ENCODE data around the gene EVA1A. TPM values are rescaled to one million over a fixed set of nuclear protein-coding genes. Genes with fewer than 3 reads are reported as not detected.

EVA1A gene, protein sequence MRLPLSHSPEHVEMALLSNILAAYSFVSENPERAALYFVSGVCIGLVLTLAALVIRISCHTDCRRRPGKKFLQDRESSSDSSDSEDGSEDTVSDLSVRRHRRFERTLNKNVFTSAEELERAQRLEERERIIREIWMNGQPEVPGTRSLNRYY
- polyA plus RNA-seq (2013, experiment 1 of 2; ENCODE audit: insufficient read length), result 25.9 TPM
- polyA plus RNA-seq (2013, experiment 2 of 2; ENCODE audit: insufficient read length), result 20.2 TPM

DNA sequence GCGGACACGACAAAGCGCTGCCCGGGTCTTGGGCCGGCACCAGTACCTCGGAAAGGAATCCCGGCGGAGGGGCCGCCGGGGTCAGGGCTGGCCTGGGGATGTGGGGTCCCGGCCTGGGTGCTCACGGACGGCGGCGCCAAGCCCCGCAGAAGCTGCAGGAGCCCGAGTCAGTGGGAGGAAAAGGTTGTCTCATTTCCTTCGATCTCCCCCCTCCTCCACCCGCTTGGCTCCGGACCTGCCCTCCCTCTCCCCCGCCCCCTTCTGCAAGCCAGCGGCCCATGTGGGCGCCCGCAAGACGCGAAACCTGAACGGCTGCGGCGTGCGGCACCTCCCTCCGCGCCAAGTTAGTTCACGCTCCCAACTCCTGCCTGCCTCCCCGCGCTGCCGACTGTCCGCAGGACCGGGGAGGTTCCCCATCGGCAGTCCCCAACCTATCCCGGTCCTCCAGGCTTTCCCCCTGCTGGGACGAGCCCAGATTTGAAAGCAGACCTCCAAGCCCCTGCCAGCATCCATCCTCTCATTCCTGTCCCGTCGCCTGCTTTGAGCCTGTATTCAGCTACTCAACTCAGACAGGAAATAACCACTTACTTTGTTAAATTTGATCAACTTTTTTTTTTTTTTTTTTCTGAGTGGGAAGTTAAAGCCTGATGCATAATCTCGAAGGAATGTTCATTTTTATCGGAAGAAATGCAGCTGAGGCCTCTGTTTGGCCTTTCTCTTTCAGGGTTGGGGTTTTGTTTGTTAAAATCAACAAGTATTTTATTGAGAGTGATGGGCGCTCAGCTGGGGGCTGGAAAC, at the start of gene EVA1A:
Gene EVA1A, minus strand, starts transcription at position 172 of the 798 bp plus-strand sequence. CDS start 42,799 bp downstream, outside the sequence.
- peak; percentile 77 for DNase-seq

DNA sequence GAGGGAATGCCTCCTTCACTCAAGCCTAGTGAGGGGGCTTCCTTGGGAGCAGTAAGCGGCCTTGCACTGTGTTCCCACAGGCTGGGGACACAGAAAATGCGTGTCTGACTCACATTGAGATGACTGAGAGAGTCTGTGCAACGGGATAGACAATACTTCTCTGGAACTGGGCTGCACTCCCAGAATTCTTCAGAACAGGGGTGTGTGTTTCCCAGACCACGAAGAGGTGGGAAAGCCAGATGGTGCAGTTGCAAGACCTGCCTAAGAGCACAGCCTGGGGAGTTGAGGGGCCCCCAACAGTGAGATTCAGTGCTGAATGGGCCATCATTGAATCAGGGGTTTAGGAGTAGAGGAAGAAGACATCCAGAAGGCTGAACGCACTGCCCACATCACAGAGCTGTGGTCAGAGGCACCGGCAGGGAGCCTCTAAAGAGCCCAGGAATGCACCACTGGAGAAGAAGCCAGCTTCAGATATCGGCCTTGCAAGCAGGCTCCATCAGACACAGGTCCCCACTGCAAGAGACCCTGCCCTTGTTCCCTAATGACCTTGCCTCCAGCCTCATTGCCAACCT, 49.3 kb upstream of the EVA1A start:
- no peak for DNase-seq

DNA sequence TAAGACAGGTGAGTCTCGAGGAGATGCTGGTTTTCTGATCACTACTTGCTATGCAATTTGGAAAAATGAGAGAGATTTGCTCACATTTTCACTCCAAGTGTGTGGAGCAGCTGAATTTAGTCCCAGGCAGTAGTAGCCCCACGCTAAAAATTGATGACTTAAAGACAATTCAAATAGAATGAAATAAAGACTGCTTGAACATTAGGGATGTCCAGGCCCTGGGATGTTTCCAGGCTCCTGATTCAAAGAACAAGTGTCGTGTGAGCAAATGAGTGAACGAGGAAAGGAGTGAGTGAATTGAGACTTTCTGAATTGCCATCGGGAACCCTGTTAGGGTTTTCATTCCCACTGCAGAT, 48.6 kb upstream of the EVA1A start:
- no peak for DNase-seq

DNA sequence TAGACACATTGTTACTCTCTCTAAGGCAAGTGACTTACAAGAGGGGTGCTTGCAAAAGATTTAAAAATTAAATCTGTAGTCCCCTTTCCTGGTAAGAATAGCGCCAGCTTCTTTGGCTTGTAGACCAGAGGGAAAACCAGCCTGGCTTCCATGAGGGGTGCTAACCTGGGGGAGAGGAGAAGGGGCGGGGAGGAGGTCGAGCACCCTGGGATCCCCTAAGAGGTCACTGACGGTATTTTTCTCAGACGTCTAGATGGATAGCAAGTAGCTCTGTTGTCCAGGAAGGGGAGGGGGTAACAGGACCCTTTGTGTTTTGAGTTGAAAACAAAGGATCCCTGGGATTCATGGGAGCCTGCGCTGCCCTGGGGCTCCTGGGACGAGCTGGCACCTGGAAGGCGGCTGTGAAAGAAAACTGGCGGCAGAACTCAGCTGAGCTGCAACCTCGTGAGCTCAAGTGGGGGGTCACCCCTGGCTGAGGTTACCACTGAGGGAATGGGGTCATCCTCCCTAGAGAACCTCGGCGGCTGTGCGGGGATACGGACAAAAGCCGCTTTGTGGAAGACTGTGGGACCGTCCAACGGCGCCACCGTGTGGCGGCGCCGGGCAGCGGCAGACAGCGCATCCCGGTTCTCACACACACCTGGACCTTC, 48.1 kb upstream of the EVA1A start:
- peak; percentile 56 for DNase-seq

DNA sequence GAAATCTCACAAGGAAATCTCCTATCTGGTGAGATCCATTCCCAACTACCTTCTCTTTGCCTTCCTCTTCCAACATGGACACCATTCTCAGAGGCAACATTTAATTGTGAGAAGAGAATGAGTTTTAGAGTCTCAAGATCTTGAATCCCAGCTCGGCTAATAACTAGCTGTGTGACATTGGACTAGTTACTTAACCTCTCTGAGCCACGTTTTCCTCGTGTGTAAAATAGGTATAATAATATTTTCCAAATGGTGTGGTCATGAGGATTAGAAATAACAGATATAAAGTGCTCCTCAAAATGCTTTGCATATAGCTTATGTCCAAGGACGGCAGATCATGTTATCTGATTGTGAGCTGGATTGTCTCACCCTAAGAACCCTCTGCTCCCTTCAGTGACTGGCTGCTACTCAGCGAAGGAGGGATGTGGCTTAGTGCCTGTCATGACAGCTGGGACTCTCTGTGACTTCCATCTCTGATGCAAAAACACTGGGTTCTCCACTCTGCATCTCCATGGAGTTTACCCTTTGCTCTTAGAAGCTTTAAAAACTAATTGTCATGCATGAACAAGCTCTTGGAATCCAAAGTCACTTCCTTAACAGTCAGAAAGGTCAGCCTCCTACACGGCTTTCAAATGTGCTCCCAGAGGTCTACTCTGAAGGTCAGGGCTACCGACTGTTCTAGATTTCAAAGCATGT, 47.4 kb upstream of the EVA1A start:
- DNase-seq, result no peak

DNA sequence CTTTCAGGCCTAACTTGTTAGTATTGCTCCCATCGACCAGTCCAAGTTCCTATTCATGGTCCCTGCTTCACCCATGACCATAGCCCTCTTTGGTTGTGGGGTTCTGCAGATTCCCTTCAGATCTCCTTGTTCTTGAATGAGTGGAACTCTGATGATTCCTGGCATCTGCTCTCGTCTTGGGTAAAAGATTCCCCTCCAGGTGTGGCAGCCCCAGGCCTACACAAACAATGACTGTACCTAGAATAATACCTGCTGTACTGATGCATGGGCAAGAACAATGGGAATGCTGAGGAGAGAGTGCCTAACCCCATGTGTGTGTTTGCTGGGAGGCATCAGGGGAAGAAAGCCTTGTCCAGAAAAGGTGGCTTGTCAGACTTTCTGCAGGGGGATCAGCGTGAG, 46.7 kb upstream of the EVA1A start:
- no peak for DNase-seq

DNA sequence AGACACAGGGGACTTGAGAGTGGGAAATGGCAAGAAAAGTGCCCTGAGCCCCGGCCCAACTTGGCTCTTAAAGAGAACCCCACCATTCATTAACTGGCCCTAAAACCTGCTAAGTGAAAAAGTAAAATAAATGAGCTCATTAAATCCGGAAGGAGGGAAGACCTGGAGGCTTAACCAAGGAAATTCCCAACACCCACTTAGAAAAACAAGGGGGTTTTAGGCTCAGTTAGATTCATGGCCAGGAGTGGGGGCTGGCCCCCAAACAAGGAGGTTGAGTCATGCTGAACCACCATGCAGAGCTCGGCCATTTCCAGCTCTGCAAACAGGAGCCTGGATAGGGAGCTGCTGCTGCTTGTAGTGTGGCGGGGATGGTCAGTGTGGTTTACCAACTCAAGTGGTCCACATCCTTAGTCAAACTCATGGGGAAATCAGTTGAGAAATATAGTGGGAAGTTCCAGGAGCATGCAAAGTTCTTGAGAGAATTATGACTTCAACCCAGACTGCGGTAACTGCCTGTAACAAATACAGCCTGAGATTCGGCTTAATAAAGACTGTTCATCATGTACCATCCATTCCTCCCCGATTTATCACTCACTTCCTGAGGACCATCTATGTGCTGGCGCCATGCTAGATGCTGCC, 46.1 kb upstream of the EVA1A start:
- DNase-seq, result peak; percentile 83

DNA sequence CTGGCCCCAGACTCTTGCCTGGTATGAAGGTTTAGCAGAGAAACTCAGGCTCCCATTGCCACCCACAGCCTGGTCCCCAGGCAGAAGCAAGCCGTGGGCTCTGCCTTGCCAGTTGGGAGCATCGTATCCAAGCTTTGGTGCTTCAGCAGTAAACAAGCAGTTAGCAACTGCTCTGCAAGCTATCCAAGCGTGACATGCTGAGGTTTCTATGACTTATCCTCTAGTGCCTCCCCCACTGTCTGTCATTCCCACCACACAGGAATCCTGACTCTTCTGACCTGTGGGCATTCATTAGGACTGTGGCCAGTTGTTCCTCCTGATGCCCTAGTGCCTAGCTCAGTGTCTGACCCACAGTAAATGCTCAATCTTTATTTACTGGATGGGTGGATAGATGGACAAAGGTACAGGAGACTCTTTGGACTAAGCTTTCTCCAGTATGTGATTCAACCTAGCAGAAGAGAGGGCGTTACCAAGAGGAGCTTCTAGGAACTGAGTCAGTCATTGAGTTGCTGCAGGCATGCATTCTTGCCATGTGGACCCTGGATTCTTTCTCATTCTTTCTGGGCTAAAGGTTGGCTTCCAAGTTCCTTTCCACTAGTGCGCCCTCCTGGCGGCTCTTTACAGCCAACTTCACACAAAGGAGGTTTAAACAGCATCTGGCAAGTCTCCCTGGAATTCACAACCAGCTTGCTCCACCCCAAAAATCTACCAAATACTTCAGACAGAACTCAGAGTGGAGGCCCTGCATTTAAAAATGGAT, 45.2 kb upstream of the EVA1A start:
- DNase-seq, result peak; percentile 98

DNA sequence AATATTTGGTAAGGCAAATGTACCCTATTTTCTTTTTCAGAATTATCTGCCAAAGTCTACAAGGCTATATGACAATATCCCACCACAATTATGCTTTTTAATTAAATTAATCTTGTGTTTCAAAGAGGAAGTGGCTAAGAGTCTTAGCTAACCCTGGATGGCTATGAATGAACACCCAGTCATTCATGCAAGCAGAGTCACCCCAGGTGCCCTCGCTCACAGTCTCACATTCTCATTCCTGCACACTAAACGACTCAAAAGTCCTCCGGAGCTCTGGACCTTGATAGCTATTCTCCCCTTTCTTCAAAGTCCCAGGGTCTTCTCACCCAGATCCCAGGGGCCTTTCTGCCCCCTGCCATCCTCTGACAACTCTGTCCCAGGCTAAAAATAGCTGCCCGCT, 43.7 kb upstream of the EVA1A start:
- DNase-seq, result no peak

DNA sequence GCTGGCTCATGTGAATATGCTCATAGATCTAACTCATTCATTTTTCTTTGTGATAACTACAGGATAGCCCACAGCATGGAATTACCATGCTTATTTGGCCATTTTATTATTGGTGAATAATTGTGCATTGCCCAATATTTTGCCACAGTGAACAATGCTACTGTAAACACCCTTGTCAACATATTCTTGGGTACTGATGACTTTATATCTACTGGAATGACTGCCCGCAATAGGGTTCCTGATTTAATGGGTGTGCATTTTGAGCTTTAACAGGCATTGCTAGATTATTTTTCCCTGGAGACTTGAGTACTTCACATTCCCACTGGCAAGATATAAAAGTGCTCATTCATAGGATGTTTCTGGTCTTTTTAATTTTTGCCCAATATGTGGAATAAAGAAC, 42.7 kb upstream of the EVA1A start:
- peak; percentile 41 for DNase-seq

DNA sequence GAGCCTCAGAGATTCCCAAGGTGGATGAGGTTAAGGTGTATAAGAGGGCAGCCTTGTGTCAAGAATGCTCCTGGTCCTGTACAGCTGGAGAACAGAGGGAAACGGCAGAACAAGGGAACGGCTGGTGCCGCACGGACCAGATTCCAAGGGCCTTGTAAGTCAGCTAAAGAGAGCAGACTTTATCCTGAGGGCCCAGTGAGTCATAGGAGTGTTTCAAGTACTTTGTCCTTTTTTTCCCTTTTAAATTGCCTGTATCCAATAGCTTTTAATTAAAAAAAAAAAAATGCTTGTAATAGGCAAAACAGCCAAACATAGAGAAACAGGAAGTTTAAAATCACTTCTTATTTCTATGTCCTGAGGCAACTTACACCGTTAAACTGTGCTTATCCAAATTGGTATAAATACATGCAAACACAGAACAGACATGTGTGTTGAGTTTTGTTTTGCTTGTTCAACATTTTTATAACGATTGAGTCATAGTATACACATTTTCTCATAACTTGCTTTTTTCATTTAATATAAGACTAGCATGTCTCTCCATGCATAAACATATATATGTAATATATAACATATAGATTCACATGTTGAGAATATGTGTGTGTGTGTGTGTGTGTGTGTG, 42.1 kb upstream of the EVA1A start:
- peak; percentile 84 for DNase-seq

DNA sequence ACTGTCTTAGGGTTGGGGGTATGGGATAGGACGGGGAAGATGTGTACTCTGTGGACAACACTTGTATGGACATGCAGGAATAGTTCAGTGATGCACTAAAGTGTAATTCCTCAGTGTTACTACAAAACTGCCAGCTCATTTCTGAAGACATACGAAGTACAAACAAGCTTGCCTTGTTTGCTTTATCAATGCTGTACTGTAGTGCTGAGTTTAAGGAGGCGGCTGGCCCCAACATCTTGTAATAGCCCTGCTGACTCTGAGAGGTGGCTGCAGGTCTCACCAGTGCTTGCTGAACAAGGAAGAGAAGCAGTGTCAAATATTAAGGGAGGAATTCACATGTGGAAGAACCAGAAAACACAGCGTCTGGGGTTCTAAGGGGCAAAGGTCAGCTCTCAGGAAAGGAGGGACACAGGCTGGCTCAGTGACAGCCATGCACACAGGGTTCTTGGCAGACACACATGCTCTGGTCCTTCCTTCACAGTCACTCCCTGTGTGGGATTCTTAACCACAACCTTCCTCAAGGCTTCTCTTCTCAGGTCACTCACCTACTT, 39.8 kb upstream of the EVA1A start:
- DNase-seq, result no peak

DNA sequence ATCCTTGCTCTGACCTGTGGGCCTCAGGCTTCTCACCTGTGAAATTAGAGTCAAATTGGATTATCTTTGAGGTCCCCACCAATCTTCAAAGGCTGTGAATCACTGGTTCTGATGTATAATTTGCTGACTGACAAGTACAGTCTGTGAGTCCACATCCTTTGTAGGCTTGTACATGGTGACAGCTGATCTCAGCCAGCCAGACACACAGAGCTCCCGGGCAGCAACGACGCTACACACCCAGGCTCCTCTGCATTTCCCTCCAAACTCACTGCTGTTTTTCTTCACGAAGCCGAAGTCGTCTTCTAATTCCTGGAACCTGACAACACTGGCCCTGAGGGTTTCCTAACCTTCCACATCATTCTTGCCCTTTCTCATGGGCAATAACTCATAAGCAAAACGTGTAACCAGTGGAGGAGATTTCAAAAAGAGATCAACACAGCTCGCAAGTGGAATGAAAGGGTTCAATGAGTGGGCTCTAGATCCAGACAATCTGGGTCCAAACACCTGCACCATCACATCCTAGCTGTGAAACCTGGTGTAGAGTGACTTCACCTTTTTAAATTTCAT, 37.9 kb upstream of the EVA1A start:
- no peak for DNase-seq

DNA sequence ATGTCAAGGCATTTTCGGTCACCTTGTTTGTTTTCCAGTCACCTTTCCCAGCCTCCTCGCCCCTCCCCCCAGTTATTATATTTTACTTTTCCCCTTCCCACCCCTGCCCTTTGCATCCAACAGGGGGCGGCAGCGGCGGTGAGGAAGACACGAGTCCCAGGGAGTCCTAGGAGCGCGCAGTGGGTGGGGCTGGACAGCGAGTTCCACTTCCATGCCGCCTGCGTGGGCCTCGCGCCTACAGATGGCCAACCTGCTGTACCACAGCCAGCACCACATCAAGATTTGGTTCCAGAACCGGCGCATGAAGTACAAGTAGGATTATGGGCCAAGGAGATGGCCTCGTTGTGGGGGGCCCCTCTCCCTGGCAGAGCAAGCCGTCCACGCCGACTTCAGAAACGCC, 37.2 kb upstream of the EVA1A start:
- no peak for DNase-seq

DNA sequence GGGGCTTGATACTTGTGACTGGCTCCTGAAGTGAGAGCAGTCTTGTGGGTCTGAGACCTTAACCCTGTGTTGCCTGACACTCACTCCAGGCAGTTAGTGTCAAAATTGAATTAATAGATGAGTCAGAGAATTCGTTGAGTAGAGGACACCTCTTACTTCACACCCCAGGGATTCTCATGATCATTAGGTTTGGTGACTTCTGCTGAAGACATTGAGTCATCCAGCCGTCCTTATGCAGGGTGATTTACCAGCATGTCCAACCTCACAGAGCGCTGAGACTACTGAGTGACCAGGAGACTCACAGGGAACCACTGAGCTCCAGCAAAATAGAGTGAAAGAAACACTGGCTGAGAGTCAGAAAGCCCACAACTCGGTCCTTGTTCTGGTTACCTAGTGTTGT, 36.0 kb upstream of the EVA1A start:
- DNase-seq, result peak; percentile 66

DNA sequence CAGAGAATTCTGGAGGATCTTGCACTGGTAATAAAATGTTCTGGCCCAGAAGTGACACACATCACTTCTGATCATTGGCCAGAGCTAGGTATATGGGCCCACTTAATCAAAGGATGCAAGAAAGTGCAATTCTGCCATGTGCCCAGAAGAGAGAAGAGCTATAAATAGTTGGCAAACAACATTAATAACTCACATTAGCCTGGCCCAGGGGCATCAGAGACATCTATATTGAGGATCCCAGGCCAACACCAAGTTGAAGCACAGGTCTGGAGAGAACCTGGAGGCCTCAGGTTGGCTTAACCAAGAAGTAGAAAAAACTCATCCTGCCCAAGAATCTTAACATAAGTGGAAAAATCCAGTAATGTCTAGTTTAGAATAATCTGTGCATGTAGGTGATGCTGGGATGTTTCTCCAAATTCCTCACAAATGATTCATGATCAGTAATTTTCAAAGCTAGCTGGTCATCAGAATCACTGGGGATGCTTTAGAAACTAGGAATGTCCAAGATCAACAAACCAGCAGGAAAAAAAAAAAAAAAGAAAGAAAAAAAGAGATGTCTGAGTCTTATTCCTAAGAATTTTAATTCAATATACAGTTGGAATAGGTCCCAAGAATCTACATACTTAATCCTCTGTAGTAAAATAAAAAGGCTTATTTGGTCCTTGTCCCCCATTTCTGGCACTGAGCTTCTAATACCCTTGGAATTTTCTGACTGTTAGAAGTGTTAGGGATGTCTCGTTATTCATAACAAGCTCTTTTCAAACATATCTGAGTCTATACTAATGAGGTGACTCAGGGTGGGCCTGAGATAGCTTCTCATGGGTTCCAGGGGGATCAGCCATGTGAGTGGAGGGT, 35.0 kb upstream of the EVA1A start:
- peak; percentile 96 for DNase-seq

DNA sequence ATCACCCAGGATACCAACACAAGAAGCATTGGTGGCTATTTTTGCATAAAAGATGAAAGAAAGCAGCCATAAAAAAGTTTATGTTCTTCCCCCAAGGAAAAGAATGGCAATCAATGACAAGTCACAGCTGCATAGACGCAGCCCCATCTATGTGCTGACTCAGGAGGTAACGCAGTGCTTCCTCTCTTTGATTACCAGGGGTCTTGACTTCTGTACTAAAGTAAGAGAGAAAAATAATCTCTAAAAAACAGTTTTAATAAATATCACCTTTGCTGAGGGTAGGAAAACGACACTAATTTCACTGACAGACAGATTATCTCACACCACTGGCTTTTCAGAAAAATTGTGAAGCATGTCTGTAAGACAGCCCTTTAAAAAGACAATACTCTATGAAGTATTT, 33.9 kb upstream of the EVA1A start:
- no peak for DNase-seq

DNA sequence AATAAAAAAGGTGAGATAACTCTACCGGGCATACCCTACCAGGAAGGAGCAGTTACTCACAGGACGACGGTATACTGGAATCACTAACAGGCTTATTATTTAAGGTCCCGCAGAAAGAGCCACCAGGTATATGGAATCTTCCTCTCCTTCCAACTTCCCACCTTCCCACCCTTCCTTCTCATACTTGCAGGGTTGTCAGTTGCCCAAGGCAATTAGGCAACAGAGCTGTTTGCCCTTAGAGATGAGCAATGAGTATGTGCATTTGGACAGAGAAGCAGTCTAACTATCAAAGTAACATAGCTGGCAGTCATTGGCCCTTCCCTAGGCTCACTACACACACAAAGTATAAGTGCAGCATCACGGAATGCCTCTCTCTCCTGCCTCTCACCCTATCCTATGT, 32.1 kb upstream of the EVA1A start:
- no peak for DNase-seq

DNA sequence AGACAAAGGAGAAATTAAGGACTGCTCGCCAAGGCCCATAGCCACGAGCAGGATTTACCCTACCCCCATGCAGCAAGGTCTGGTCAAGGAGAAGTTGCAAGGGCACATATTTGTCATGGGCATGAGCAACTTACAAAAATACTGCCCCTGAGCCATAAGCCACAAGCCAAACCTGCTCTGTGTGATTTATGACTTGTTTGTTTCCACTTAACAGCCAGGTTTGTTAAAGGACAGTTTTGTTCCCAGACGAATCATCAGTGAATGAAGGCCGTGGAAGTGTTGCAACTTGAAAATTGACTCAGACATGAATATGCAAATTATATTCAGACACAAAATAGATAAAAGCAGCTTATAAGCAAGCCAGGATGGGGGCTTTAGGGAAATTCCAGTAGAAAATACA, 31.3 kb upstream of the EVA1A start:
- DNase-seq, result peak; percentile 50
